ENCODE data around the gene PHACTR1.

DNA sequence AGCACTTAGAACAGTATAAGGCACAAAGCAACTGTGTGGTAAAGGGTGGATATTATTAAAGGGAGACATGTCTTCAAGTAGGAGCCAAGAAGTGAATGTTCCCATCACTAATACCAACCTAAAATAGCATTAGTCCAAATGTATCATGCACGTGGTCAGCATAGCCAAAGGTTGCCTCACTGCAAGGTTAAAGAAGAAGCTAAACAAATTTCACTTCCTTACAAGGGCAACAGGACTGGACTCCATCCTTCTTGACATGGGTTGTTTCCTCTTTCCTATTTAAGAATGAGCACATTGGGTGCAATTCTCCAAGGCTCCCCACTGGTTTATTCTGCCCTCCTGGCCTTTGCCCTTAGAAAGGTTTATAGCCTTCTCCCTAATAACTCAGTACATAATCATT, 186.7 kb downstream of the PHACTR1 start:
- TF ChIP-seq, protein P1, sequence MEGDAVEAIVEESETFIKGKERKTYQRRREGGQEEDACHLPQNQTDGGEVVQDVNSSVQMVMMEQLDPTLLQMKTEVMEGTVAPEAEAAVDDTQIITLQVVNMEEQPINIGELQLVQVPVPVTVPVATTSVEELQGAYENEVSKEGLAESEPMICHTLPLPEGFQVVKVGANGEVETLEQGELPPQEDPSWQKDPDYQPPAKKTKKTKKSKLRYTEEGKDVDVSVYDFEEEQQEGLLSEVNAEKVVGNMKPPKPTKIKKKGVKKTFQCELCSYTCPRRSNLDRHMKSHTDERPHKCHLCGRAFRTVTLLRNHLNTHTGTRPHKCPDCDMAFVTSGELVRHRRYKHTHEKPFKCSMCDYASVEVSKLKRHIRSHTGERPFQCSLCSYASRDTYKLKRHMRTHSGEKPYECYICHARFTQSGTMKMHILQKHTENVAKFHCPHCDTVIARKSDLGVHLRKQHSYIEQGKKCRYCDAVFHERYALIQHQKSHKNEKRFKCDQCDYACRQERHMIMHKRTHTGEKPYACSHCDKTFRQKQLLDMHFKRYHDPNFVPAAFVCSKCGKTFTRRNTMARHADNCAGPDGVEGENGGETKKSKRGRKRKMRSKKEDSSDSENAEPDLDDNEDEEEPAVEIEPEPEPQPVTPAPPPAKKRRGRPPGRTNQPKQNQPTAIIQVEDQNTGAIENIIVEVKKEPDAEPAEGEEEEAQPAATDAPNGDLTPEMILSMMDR (IDR thresholded peaks at IDR 0.05), result no peak
- no peak for TF ChIP-seq POLR2A (IDR thresholded peaks at IDR 0.05)
